ENCODE results near the gene GALNT3. TPM values are rescaled to one million over a fixed set of nuclear protein-coding genes. Genes with fewer than 3 reads are reported as not detected.

The GALNT3 gene
- total and polyA plus RNA-seq, 4 donors: 6.7 to 14.0 (median 9.9) TPM

DNA sequence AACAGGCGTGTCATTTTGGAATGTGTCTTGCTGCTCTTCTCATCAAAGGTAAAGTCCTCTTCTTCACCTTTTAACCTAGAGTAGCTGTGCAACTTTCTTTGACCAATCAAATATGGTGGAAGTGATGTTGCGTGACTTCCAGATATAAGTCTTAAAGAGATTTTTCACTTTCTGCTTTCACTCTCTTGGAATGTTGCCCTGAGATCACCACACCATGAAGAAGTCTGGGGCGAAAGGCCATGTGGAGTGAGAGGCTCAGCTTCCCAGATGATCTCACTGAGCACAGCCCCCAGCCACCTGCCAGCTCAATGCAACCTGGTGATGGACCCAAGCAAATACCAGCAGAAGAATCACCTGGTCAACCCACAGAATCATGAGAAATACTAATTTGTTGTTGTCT is 7.1 kb upstream of the GALNT3 start:
- Histone ChIP-seq H3K4me3 (ENCODE audit: low read depth, low read length) (no peak overlapping the region), H3K27me3 (ENCODE audit: control insufficient read depth, insufficient read depth, low read length) (no peaks in the 10 kb centered on the region), H3K4me1 (ENCODE audit: control insufficient read depth, insufficient read depth, low read length) (no peaks in the 10 kb centered on the region), H3K27ac (ENCODE audit: low read depth, low read length) (no peak overlapping the region), H3K9me3 (ENCODE audit: control insufficient read depth, insufficient read depth, low read length) (no peaks in the 10 kb centered on the region), H3K36me3 (ENCODE audit: control insufficient read depth, insufficient read depth, low read length) (no peaks in the 10 kb centered on the region)
- 100% methylated on average over 1 of the region's 3 CpGs for WGBS (ENCODE audit: insufficient coverage)
- no peak for DNase-seq (ENCODE audit: low read depth in 4 of 6, low spot score in 6 of 6)

DNA sequence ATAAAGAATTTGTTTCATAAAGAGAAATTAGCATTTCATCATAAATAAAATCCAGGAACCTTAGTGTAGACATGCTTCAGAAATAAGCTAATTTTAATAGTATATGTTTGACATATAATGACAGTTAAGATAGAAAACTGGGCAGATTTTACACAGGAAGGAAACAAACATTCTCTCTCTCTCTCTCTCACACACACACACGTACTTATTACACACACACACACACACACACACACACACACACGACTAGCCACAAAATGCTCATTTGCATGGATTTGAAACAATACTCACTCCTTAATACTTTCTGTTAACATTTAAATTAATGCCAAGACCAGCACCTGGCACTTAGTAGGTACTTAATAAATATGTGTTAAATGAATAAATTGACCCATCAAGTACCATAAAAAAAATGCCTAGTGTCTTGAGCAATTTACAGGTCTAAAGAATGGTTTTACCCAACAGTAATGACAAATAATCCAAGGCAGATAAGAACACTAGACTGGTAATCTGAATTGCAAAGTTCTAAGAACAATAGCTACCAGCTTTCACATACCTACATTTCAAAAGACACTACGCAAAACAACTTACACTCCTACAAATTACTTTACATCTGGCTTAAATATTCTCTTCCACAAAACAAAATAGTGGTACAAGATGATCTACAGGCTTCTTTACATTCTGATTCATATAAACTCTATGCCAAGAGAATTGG is 2.9 kb upstream of the GALNT3 start:
- no peaks in the 10 kb centered on the region for H3K36me3 ChIP-seq (ENCODE audit: control insufficient read depth, insufficient read depth, low read length)
- H3K4me1 ChIP-seq (ENCODE audit: control insufficient read depth, insufficient read depth, low read length): peaks cover 17% of the 10 kb centered on the region
- WGBS (ENCODE audit: insufficient coverage): 100% methylated on average over 1 of the region's 3 CpGs
- H3K27ac ChIP-seq (ENCODE audit: low read depth, low read length): no peak overlapping the region
- H3K4me3 ChIP-seq (ENCODE audit: low read depth, low read length): no peak overlapping the region
- no peaks in the 10 kb centered on the region for H3K9me3 ChIP-seq (ENCODE audit: control insufficient read depth, insufficient read depth, low read length)
- DNase-seq (ENCODE audit: low read depth in 4 of 6, low spot score in 6 of 6): no peak
- H3K27me3 ChIP-seq (ENCODE audit: control insufficient read depth, insufficient read depth, low read length): peaks cover 17% of the 10 kb centered on the region

- WGBS (ENCODE audit: insufficient coverage): no CpG with 5 or more reads among the region's 1 CpG
- Histone ChIP-seq H3K36me3 (ENCODE audit: control insufficient read depth, insufficient read depth, low read length) (no peaks in the 10 kb centered on the region), H3K4me1 (ENCODE audit: control insufficient read depth, insufficient read depth, low read length) (peaks cover 17% of the 10 kb centered on the region), H3K9me3 (ENCODE audit: control insufficient read depth, insufficient read depth, low read length) (no peaks in the 10 kb centered on the region), H3K27ac (ENCODE audit: low read depth, low read length) (no peak overlapping the region), H3K4me3 (ENCODE audit: low read depth, low read length) (no peak overlapping the region), H3K27me3 (ENCODE audit: control insufficient read depth, insufficient read depth, low read length) (peaks cover 17% of the 10 kb centered on the region)
- DNase-seq (ENCODE audit: low read depth in 4 of 6, low spot score in 6 of 6): no peak
Measured at GRCh38 chr2:165796129-165796528, 2.1 kb upstream of the GALNT3 start.

DNA sequence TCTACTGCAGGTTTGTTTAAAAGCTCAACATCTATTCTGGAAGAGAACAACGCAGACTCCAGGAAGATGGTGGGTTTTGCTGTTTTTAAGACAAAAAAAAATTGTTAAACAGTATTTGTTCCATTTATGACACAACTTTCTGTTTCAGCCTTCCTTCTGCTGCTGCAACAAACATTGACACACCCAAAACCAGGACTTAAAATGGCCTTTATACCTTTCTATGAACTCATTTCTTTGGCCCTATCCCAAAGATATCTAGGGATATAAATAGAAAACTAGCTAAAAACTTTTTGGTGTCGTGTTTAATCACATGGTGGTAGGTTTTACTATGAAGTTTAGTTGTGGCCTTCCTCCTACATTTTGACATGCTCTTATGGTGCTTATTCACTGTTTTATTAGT is 964 bp upstream of the GALNT3 start:
- no peak for DNase-seq (ENCODE audit: low read depth in 4 of 6, low spot score in 6 of 6)
- Histone ChIP-seq H3K9me3 (ENCODE audit: control insufficient read depth, insufficient read depth, low read length) (no peaks in the 10 kb centered on the region), H3K36me3 (ENCODE audit: control insufficient read depth, insufficient read depth, low read length) (no peaks in the 10 kb centered on the region), H3K27ac (ENCODE audit: low read depth, low read length) (no peak overlapping the region), H3K4me3 (ENCODE audit: low read depth, low read length) (peak overlapping the region; percentile 57), H3K27me3 (ENCODE audit: control insufficient read depth, insufficient read depth, low read length) (peaks cover 17% of the 10 kb centered on the region), H3K4me1 (ENCODE audit: control insufficient read depth, insufficient read depth, low read length) (peaks cover 17% of the 10 kb centered on the region)
- WGBS (ENCODE audit: insufficient coverage): no CpG with 5 or more reads among the region's 2 CpGs

DNA sequence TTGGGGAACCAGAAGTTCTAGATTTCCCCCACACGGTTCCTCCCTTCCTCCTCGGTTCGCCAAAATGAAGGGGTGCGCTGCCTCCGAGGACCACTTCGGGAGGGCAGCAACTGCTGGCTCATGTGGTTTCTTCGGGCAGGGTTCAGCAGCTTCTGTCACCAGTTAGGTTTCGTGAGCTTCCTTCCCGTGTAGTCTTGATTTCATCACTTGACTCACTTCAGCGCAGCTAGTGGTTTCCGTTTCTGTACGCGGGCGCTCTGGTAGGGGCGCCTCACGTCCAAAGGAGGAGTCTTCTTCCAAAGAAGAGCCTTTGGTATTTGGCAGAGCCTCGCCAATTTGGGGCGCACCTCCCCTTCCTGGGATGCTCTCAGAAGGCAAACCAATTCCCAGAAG is 485 bp upstream of the GALNT3 start:
- Histone ChIP-seq H3K27ac (ENCODE audit: low read depth, low read length) (peak overlapping the region; percentile 40), H3K27me3 (ENCODE audit: control insufficient read depth, insufficient read depth, low read length) (peaks cover 17% of the 10 kb centered on the region), H3K9me3 (ENCODE audit: control insufficient read depth, insufficient read depth, low read length) (no peaks in the 10 kb centered on the region), H3K4me1 (ENCODE audit: control insufficient read depth, insufficient read depth, low read length) (peaks cover 17% of the 10 kb centered on the region), H3K36me3 (ENCODE audit: control insufficient read depth, insufficient read depth, low read length) (no peaks in the 10 kb centered on the region), H3K4me3 (ENCODE audit: low read depth, low read length) (peak overlapping the region; percentile 57)
- peak in 1 of 6 donors; percentile 59 for DNase-seq (ENCODE audit: low read depth in 4 of 6, low spot score in 6 of 6)
- 16% methylated on average over 18 of the region's 18 CpGs for WGBS (ENCODE audit: insufficient coverage)

GRCh38 chr2:165793161-165793778 is 777 bp downstream of the GALNT3 start:
- H3K4me3 ChIP-seq (ENCODE audit: low read depth, low read length): peak overlapping the region; percentile 57
- 7% methylated on average over 35 of the region's 35 CpGs for WGBS (ENCODE audit: insufficient coverage)
- H3K4me1 ChIP-seq (ENCODE audit: control insufficient read depth, insufficient read depth, low read length): peaks cover 17% of the 10 kb centered on the region
- no peaks in the 10 kb centered on the region for H3K36me3 ChIP-seq (ENCODE audit: control insufficient read depth, insufficient read depth, low read length)
- H3K27me3 ChIP-seq (ENCODE audit: control insufficient read depth, insufficient read depth, low read length): peaks cover 17% of the 10 kb centered on the region
- peak overlapping the region; percentile 30 for H3K27ac ChIP-seq (ENCODE audit: low read depth, low read length)
- no peaks in the 10 kb centered on the region for H3K9me3 ChIP-seq (ENCODE audit: control insufficient read depth, insufficient read depth, low read length)
- DNase-seq (ENCODE audit: low read depth in 4 of 6, low spot score in 6 of 6): peak in 2 of 6 donors; percentile 25 to 41

DNA sequence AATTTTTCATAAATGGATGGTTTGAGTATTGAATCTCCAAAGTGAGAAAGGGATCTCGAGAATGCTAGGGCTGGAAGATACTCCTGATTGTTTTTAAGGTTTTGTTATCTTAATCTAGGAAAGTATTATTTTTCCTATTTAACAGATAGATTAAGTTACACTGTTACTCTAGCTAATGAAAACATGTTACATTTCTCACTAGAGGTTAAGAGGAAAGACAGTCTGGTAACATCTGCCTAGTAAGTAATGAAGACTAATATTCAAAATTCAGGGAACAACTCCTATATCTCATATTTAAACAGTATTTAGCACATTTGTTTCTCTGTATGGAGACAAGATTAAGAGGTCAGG is 2.0 kb downstream of the GALNT3 start:
- no peaks in the 10 kb centered on the region for H3K9me3 ChIP-seq (ENCODE audit: control insufficient read depth, insufficient read depth, low read length)
- H3K4me1 ChIP-seq (ENCODE audit: control insufficient read depth, insufficient read depth, low read length): peaks cover 17% of the 10 kb centered on the region
- H3K27me3 ChIP-seq (ENCODE audit: control insufficient read depth, insufficient read depth, low read length): peaks cover 17% of the 10 kb centered on the region
- no peak for DNase-seq (ENCODE audit: low read depth in 4 of 6, low spot score in 6 of 6)
- no peak overlapping the region for H3K27ac ChIP-seq (ENCODE audit: low read depth, low read length)
- H3K36me3 ChIP-seq (ENCODE audit: control insufficient read depth, insufficient read depth, low read length): no peaks in the 10 kb centered on the region
- WGBS (ENCODE audit: insufficient coverage): no CpG with 5 or more reads among the region's 1 CpG
- no peak overlapping the region for H3K4me3 ChIP-seq (ENCODE audit: low read depth, low read length)

DNA sequence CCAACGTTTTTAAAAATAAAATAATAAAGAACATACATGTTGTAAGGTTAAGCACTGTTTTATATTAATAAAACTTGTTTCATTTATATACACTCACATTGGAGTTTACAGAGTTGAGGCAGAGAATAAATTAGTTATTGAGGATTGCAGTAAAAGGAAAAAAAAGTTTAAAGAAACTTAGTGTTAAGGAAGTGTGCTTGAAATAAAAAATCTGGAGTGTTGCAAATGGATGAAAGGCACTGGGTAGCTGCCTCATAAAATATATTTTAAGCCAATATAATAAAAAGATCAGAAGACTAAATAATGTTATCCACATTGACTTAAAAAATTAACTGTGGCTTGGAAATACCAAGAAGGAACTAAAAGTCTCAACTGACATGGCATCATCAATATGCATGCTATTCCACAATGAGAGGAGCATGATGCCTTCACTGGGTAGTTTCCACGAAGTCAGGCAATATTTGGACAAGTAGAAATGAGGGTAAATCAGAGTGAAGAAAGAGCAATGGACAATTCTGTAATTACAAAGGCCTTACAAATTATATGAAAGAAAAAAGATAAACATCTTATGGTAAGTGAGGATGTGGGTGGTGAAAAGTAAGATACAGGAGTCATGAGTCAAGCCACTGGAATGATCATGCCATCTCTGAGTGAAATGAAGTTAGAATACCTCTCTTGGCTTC is 2.5 kb downstream of the GALNT3 start:
- H3K36me3 ChIP-seq (ENCODE audit: control insufficient read depth, insufficient read depth, low read length): no peaks in the 10 kb centered on the region
- peaks cover 17% of the 10 kb centered on the region for H3K27me3 ChIP-seq (ENCODE audit: control insufficient read depth, insufficient read depth, low read length)
- H3K4me3 ChIP-seq (ENCODE audit: low read depth, low read length): no peak overlapping the region
- no peak for DNase-seq (ENCODE audit: low read depth in 4 of 6, low spot score in 6 of 6)
- whole genome bisulfite sequencing (ENCODE audit: insufficient coverage): no CpG with 5 or more reads among the region's 2 CpGs
- H3K9me3 ChIP-seq (ENCODE audit: control insufficient read depth, insufficient read depth, low read length): no peaks in the 10 kb centered on the region
- H3K4me1 ChIP-seq (ENCODE audit: control insufficient read depth, insufficient read depth, low read length): peaks cover 17% of the 10 kb centered on the region
- no peak overlapping the region for H3K27ac ChIP-seq (ENCODE audit: low read depth, low read length)

DNA sequence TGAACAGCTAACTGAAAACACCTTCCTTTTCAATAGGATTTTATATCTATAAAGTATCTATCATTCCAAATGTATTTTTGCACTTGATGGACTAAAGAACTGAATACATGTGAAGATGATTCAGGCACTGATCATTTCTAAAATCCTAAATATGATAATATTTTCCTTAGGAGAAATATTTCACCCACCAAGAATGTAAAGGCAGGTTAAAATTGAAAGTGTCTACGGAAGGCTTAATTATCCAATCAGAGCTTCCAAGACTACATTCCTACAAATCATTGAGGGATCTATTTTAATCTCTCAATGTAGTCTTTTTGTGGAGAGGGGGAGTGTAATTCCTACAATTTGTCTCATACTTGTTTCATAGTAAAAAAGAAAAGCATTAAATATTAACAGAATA is 3.6 kb downstream of the GALNT3 start:
- no peak for DNase-seq (ENCODE audit: low read depth in 4 of 6, low spot score in 6 of 6)
- Histone ChIP-seq H3K27me3 (ENCODE audit: control insufficient read depth, insufficient read depth, low read length) (peaks cover 17% of the 10 kb centered on the region), H3K9me3 (ENCODE audit: control insufficient read depth, insufficient read depth, low read length) (no peaks in the 10 kb centered on the region), H3K27ac (ENCODE audit: low read depth, low read length) (no peak overlapping the region), H3K4me3 (ENCODE audit: low read depth, low read length) (no peak overlapping the region), H3K36me3 (ENCODE audit: control insufficient read depth, insufficient read depth, low read length) (no peaks in the 10 kb centered on the region), H3K4me1 (ENCODE audit: control insufficient read depth, insufficient read depth, low read length) (peaks cover 17% of the 10 kb centered on the region)
- no CpG with 5 or more reads among the region's 1 CpG for WGBS (ENCODE audit: insufficient coverage)

GRCh38 chr2:165787334-165787733 is 6.7 kb downstream of the GALNT3 start:
- Histone ChIP-seq H3K27ac (ENCODE audit: low read depth, low read length) (no peak overlapping the region), H3K9me3 (ENCODE audit: control insufficient read depth, insufficient read depth, low read length) (no peaks in the 10 kb centered on the region), H3K4me1 (ENCODE audit: control insufficient read depth, insufficient read depth, low read length) (no peaks in the 10 kb centered on the region), H3K36me3 (ENCODE audit: control insufficient read depth, insufficient read depth, low read length) (peaks cover 4% of the 10 kb centered on the region), H3K27me3 (ENCODE audit: control insufficient read depth, insufficient read depth, low read length) (no peaks in the 10 kb centered on the region), H3K4me3 (ENCODE audit: low read depth, low read length) (no peak overlapping the region)
- 89% methylated on average over 1 of the region's 1 CpG for WGBS (ENCODE audit: insufficient coverage)
- DNase-seq (ENCODE audit: low read depth in 4 of 6, low spot score in 6 of 6): no peak
